Posterior cingulate gyrus (tissue), 11 donors: ENCODE results near the gene KCNC3.
A peak's percentile ranks its signal among the peaks of the same experiment; 100 is the strongest.

Experiments
- DNase-seq, 10 donors: peaks; one replicate each; pipeline versions ENCODE4 v3.0.0 to v3.0.0-alpha.2; 2020 to 2021; ENCODE audit warnings: mixed read lengths in 3 of 10
- intact Hi-C: fragments of 100-400 bp; cut with DNase I; formaldehyde crosslinking; loops from one replicate; pipeline ENCODE4 v1.15.1; 2023

KCNC3 gene

GRCh38 chr19:50315773-50316448 is 13.3 kb downstream of the KCNC3 start:
- intact Hi-C loops = no loop called here
- DNase-seq = peak in 4 of 10 donors; percentile 61 to 91 (median 86)

GRCh38 chr19:50314724-50315708 is 14.2 kb downstream of the KCNC3 start:
- intact Hi-C loops = no loop called here
- DNase-seq = peak in 2 of 10 donors; percentile 21 to 66

GRCh38 chr19:50313812-50314536 is 15.2 kb downstream of the KCNC3 start:
- intact Hi-C loops = no loop called here
- peak in 1 of 10 donors; percentile 80 for DNase-seq

- DNase-seq = peak in 2 of 10 donors; percentile 5 to 61
- intact Hi-C loops = no loop called here
Observed at GRCh38 chr19:50312967-50313811, 16.0 kb downstream of the KCNC3 start.

GRCh38 chr19:50311723-50312635 is 17.2 kb downstream of the KCNC3 start:
- DNase-seq = peak in 6 of 10 donors; percentile 56 to 92 (median 81)

GRCh38 chr19:50310759-50311465 is 18.3 kb downstream of the KCNC3 start:
- intact Hi-C loops = no loop called here
- DNase-seq = no peak

More at GRCh38 chr19:50311723-50312635, 17.2 kb downstream of the KCNC3 start:
- intact Hi-C loops = no loop called here

- intact Hi-C loops = no loop called here
- no peak for DNase-seq
Observed at GRCh38 chr19:50309396-50310125, 19.6 kb downstream of the KCNC3 start.

GRCh38 chr19:50308991-50309390 is 20.2 kb downstream of the KCNC3 start:
- no peak for DNase-seq
- intact Hi-C loops = no loop called here

- intact Hi-C loops = no loop called here
- no peak for DNase-seq
Observed at GRCh38 chr19:50303558-50303957, 25.6 kb downstream of the KCNC3 start.

GRCh38 chr19:50301607-50301971 is 27.6 kb downstream of the KCNC3 start:
- intact Hi-C loops = no loop called here
- DNase-seq = peak in 1 of 10 donors; percentile 40

GRCh38 chr19:50300814-50301606 is 28.2 kb downstream of the KCNC3 start:
- peak in 1 of 10 donors; percentile 72 for DNase-seq
- intact Hi-C loops = no loop called here

- no peak for DNase-seq
- intact Hi-C loops = no loop called here
Observed at GRCh38 chr19:50300051-50300450, 29.1 kb downstream of the KCNC3 start.

GRCh38 chr19:50293263-50294004 is 35.7 kb downstream of the KCNC3 start:
- intact Hi-C loops = no loop called here
- peak in 1 of 10 donors; percentile 49 for DNase-seq

- intact Hi-C loops = no loop called here
- no peak for DNase-seq
Observed at GRCh38 chr19:50292216-50292827, 36.9 kb downstream of the KCNC3 start.

- peak in 1 of 10 donors; percentile 57 for DNase-seq
- intact Hi-C loops = no loop called here
Observed at GRCh38 chr19:50290775-50291174, 38.4 kb downstream of the KCNC3 start.

GRCh38 chr19:50290011-50290410 is 39.2 kb downstream of the KCNC3 start:
- intact Hi-C loops = no loop called here
- peak in 1 of 10 donors; percentile 27 for DNase-seq
